OCI-M2 (cell line): ENCODE measurements around the gene UTY.

Source experiments
- DNase-seq: peaks from one replicate; lab custom pipeline; 2025; ENCODE audit not compliant: unreplicated experiment; lab: John Stamatoyannopoulos, UW

The UTY gene

DNA sequence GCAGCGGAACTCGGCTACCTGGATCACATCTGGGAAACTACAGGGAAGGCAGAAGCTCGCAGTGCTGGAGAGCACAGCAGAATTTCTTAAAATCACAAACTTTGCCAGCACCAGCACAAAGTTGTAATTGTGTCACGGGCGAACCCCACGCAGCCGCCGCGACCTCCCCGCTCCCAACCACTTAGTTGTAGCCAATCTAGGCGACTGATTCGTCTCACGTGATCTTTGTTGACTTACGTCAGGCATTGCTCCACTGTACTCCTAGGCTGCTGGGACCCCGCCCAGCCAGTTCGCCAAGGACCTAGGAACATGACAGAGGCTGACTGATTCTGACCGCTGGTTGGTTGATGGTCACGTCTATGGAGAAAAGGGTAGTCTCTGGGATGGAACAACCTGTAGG is at the start of gene UTY:
Gene UTY (minus strand): TSS at position 206 of the 400 bp plus-strand sequence. CDS start 368 bp downstream, outside the sequence.
- DNase-seq = no peak

DNA sequence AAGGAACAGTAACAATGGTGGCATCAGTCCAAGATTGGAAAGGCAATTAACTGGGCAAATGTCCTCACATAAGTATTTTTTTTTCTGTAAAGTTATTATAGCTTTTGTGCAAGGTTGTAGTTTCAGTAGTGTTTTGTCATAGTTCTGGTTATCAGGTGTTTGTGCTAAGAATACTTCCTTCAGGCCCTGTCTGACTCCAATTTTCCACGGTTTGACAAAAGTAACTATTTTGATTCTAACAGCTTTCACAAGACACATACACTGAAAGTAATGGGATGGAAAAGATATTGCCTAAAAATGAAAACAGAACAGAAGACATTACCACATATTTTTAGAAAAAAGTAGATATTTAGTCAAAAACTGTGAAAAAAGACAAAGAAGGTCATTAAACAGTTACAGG is 40.6 kb upstream of the UTY start:
- DNase-seq = no peak

DNA sequence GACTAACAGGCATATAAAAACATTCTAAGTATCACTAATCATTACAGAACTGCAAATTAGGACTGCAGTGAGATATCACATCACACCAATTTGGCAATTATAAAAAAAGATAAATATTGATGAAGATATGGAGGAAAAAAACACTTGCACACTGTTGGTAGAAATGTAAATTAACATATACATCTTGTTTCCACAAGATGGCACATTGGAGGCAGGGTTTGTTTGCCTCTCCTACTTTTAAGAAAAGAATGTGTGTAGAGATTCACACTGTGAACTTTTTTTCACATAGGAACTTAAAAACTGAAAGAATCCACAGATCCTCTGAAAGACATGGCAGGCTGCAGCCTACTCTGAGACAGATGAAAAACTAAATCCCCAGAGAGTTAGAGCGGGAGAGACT is 21.4 kb upstream of the UTY start:
- no peak for DNase-seq

DNA sequence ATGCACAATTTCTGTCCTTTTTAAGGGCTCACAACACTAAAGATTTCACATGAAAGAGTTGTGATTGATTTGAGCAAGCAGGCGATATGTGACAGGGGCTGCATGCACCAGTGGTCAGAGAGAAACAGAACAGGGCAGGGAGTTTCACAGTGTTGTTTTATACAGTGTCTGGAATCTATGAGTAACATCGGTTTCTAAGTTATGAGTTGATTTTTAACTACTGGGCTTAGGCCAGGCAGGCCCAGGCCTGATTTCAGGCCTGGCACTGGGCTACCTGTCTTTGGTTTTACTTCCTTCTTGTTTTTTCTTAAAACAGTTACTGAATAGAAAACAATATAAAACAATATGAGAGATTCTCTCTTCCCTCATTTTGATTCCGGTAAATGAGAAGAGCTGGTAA is 13.9 kb upstream of the UTY start:
- no peak for DNase-seq

DNA sequence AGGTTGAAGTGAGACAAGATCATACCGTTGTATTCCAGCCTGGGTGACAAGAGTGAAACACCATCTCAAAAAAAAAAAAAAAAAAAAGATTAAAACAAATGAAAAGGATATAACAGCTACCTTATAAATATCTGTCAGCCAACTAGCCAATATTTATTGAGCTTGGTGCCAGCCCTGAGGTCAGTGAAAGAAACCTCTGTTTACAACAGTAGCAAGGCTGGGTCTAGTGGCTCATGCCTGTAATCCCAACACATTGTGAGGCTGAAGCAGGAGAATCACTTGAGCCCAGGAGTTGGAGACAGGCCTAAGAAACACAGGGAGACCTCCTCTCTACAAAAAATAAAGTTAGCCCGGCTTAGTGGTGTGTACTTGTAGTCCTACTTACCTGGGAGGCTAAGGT is 12.6 kb upstream of the UTY start:
- DNase-seq = no peak

DNA sequence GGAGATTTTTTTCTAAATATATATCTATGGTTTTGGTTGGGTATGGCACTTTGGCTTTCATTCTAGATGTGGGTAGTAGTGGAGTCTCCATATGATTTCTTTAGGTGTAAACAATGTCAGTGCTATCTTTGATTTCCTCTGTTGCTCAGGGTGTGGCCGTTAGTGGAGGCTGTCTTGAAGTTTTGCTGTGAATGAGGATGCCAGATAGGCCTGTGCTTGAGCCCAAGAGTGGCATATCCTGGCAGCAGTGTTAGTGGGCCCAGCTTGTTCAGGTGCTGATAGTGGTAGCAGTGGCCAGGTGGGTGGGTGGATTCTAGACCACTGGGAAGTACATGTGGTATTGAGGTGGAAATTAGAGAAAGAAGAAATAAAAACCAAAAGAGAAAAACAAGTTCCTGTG is 8.9 kb upstream of the UTY start:
- no peak for DNase-seq

DNA sequence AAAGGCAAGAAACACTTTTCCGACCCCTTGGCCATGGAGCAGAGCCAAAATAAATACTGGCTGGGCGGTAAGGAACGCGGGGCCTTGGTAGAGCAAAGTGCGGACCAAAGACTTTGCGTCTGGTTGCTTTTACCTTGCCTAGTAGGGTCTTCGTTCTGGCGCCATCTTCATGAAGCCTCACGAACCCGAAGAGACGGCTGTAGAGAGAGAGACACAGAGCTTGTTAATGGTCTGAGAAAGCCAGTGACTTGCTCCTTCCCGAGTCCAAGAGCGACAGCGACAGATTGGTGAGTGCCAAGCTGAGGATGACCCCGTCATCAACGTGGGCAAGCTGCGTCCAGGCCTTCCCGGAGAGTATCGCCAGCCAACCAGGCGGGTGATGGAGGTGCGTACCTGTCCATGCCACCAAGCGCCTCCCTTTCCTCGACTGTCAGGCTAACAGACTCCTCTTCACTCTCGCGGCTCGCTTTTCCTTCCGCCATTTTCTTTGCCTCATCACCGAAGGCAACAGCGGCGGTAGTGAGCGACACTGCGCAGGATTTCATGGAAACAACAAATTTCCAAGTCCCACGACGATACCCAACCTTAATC is 617 bp downstream of the UTY start:
- no peak for DNase-seq

DNA sequence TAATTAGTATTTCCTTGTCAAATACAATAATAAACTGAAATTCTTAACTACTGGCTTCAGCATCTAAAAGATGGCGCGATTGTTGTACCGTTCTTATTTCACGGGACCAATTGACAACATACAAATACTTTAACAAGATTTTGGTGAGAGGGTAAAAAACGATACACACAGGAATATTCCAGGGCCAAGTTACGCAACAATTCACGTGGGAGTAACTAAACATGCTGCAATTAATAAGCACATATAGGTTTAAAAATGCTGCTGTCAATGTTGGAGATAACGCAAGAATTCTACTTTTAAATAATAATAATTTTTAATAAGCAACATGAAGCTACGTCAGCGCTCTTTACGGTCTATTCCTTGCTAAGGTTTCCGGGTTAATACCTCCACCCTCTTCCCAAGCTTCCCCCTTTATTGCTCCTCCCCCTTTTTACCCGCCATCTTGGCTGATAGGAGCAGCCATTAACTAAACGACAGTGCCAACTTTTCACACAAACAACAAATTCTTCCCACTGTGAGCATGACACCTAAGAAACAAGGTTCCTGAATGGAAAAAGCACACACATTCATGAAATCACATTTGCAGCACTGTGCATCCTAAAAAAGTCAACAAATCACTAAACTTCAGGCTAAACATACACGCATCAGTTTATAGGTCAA is 1.6 kb downstream of the UTY start:
- DNase-seq = no peak

DNA sequence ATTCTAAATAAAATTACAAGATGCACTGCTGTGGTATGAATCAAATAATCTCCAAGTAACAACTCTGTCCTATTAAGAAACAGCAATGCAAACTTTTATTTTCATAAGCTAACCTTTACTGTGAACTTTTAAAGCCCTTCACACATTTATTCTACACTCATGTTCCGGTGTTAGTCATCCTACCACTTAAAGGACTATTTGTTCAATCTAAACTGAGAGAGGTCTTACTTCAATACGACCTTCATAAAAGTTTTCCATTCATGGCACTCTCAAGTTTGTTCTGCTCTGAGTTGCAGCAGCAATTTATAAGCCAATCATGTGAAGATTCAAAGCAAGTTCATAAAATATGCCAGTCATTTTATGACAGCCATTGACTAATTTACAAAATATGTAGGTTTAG is 4.8 kb downstream of the UTY start:
- DNase-seq = no peak

DNA sequence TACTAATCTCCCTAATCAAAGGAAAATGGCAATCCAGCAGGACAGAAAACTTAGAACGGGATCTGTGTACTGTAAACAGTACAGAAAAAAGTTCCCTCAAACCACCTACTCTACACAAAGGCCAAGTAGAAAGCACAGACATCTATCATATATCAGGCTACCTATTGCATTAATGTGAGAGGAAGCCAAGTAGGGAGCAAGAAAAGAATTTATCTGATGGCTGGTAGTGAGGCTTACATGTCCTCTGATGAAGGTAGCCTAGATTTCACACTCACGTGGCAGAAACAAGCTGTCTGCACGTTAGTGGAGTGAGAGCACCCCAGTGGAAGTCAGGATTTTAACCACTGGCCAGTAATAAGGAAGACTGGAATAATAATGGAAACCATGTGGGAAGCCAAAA is 28.3 kb downstream of the UTY start:
- DNase-seq = no peak

DNA sequence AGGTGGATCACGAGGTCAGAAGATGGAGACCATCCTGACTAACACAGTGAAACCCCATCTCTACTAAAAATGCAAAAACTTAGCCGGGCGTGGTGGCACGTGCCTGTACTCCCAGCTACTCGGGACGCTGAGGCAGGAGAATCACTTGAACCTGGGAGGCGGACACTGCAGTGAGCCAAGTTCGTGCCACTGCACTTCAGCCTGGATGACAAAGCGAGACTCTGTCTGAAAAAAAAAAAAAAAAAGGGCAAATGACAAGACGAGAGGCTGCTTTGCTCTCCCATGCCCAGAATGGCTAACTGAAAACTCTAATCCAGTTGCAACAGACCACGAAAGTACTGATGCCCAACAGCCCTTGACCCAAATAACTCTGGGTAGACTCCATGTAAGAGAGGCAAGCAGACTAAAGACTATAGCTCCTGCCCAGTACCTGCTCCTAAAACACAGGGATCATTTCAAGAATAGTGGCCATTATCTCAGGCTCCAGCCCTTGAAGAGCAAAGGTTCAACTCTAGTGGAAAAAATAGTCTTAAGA is 29.2 kb downstream of the UTY start:
- no peak for DNase-seq

DNA sequence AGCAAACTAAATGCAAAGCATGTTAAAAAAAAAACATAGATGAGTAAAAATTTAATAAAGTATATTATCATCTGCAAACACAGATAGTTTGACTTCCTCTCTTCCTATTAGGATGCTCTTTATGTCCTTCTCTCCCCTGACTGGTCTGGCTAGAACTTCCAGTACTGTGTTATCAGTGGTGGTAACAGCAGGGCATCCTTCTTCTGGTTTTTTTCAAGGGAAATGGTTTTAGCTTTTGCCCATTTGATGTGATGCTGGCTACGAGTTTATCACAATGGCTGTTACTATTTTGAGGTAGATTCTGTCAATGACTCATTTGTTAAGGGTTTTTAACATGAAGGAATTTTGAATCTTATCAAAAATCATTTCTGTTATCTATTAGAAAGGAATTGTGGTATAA is 34.3 kb downstream of the UTY start:
- no peak for DNase-seq

DNA sequence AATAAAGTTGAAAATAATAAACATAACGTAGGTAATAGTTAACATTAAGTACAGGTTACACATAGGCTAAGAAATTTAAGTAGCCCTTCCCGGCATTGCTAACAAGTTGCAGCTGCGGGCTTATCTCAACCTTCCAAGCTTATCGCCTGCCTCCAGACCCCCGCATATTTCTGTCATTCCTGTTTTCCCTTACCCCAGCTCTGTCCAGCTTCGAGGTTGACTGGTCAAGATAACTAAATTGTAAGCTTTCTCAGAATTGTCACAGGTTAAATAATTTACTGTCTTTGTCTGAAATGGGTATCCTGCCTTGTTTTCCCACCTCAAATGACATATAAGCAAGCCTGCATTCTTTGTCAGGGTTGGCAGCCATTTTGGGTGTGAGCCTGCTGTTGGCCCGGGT is 36.7 kb downstream of the UTY start:
- no peak for DNase-seq

DNA sequence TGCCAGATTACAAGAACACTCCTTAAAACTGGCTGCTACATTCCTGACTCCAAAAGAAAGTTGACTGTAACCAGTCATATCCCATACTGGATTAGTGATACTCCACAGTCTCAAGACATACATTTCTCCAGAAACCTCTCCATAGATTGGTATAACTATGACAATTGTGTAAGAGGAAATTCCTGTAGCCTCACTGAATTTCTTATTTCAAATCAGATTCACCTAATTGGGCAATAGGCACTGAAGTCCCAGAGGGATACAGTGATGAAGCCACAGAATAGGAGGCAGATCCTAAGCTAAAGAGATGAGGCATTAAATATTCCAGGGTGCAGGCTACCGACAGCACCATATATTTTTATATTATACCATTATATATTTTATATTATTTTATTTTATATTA is 39.0 kb downstream of the UTY start:
- no peak for DNase-seq

DNA sequence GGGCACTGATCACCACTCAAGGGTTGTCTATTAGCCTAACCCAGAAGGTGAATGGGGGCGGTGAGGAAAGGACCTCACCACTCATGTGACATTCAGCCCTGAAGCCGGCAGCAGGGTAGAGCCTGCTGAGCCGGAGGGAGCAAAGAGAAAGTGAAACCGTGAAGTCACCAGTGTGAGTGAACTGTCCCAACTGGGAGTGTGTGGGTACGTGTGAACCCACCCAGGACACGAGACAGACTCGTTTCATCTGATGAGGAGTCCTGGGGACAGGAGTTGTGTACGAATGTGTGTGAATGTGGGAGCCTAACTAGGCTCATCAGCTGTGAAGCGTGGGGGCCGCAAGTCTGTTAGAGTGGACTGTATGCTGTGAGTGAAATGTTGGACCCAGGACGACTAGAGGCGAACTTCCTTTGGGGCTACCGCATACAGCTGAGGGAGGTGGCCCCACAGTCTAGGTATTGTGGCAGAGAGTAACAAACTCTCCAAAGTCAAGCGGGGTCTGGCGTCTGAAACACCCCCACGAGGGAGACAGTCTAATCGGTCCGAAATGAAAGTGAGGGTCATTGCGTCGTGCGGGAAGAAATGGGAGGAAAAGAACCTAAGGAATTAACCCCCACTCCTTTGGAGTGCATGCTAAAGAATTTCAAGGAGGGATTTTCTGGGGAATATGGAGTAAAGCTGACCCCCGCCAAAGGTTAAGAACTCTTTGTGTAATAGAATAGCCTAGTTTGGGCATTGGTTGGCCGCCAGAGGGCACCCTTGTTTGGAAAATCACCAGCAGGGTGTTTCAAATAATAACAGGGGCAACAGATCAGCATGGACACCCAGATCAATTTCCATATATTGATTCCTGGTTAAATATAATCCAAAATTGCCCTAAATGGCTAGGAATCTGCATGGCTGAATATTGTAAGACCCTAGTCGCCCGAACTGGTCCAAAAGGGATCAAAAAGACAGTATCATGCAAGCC is 43.6 kb downstream of the UTY start:
- DNase-seq = no peak

DNA sequence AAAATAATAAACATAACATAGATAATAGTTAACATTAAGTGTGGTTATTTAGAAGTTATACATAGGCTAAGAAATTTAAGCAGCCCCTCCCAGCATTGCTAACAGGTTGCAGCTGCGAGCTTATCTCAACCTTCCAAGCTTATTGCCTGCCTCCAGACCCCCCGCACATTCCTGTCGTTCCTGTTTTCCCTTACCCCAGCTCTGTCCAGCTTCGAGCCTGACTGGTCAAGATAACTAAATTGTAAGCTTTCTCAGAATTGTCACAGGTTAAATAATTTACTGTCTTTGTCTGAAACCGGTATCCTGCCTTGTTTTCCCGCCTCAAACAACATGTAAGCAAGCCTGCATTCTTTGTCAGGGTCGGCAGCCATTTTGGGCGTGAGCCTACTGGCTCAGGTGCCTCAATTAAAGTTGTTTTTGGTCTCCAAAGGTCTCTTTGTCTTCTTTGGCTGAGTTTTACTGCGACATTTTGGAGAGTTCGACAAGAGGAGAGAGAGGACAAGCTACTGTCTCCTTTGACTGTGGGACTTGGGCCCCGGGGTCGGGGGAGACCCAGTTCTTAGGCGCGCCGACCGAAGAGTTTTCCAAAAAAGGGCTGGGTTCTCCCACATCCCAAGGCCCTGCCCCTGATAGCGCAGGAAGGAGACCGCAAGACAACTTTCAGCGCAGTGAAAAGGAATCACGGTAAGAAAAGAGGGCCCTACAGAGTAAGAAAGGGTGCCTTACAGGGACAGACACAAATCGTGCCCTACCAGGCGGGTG is 44.4 kb downstream of the UTY start:
- no peak for DNase-seq

DNA sequence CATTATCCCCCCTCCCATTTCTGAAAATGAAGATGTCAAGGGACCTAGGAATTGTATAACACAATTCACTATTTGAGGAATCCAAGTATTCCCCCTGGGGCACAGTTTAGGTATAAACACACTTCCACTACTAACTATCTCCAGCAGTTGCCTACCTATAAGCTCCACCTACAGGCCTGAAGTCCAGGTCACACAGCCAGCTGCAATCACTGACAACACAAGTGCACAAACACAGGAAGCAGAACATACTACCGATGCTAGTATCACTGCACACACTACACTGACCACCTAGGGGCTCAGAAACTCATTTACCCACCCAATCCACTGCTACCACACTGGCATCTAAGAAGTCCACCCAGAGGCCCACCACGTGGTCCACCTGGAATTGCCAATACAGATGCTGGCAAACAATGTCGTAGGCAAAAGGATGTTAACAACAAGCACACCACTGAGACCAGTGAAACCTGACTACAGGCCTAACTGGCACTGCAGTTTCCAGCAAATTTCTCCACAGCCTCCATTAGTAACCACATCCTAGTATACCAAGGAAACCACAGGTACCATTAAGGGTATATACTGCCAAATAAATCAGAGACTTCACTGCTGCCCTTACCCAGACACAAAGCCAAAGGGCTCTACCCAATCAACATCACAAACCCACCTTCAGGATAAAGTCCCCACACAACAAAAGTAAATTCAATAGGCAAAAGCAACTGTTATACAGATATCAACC is 47.4 kb downstream of the UTY start:
- no peak for DNase-seq

DNA sequence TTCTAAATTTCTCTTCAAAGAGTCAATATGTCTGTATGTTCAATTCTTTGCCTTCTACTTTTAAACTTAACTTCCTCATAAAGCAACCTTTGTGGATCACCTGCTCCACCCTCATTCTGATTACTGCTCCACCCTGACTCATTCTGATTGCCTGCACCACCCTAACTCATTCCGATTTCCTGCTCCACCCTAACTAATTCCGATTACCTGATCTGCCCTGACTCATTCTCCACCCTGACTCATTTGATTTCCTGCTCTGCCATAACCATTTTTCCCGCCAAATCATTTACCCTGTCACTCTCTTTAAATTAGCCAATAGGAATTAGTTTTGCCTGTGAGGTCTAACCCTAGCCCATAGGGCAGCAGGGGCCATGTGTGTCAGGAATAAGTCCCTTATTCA is 50.3 kb downstream of the UTY start:
- no peak for DNase-seq

DNA sequence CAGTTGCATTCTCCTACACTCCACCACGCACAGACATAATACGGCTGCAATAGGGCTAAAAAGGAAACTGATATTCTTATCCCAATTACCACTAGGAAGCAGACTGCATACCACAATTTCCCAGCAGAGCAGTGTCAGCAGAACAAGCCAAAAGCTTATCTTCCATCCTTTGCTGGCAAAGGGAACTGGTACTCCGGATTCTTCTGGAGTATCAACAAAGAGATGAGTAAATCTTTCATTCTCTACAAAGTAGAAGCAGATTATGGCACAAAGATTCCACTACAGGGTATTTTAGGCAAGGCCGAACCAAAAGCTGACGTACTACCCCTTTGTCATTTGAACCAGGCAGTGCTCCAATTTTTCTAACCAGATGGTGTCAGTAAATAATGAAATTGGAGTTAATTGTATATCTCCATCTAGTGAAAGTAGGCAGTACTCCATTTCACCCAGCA is 56.5 kb downstream of the UTY start:
- DNase-seq = no peak
